Urinary bladder (tissue), 4 donors: ENCODE measurements around the gene AGRN. TPM values are rescaled to one million over a fixed set of nuclear protein-coding genes. Genes with fewer than 3 reads are reported as not detected.
A peak's percentile ranks its signal among the peaks of the same experiment; 100 is the strongest.
"Not testable (repeated sequence)": the region's sequence is repeated elsewhere in the genome, so short reads cannot be mapped to it uniquely, and the experiment has no call there.

Experiments
- DNase-seq: peaks from one replicate; pipeline ENCODE4 v3.0.0-alpha.2; 2015; ENCODE audit errors: extremely low spot score
- H3K27ac ChIP-seq: one replicate; pipeline ENCODE4 v1.5.1; 2013; ENCODE audit warnings: low read depth, mild to moderate bottlenecking, moderate library complexity
- H3K36me3 ChIP-seq: one replicate; pipeline ENCODE4 v1.6.1; 2013; ENCODE audit warnings: mild to moderate bottlenecking, moderate library complexity; ENCODE audit not compliant: insufficient read depth
- H3K4me1 ChIP-seq: one replicate; pipeline ENCODE4 v1.6.1; 2013; ENCODE audit warnings: mild to moderate bottlenecking, moderate library complexity; ENCODE audit not compliant: insufficient read depth
- H3K4me3 ChIP-seq: one replicate; pipeline ENCODE4 v1.5.1; 2013; ENCODE audit warnings: low read depth, low read length
- WGBS: extraction: QIAGEN DNeasy Blood & Tissue Kit; methylation state at CpG from one replicate; pipeline ENCODE4 v1.1.7; 2013; 5-methylcytosine and 5-hydroxymethylcytosine counted together
- polyA plus RNA-seq: library from polyadenylated mRNA; stranded (reverse); fragments of 200-250 nt; gene quantifications from one replicate; pipeline ENCODE4 v1.2.3, GENCODE V29; 2013
- total RNA-seq: library from RNA; depleted of rRNA; stranded (reverse); fragments of >200 nt; gene quantifications from one replicate; pipeline ENCODE4 v1.2.3, GENCODE V29; 2014
- donor health status: healthy with polysubstance abuse.
- donor health status: healthy.

Gene AGRN
- total and polyA plus RNA-seq, 2 donors = 38.7 to 43.3 TPM

DNA sequence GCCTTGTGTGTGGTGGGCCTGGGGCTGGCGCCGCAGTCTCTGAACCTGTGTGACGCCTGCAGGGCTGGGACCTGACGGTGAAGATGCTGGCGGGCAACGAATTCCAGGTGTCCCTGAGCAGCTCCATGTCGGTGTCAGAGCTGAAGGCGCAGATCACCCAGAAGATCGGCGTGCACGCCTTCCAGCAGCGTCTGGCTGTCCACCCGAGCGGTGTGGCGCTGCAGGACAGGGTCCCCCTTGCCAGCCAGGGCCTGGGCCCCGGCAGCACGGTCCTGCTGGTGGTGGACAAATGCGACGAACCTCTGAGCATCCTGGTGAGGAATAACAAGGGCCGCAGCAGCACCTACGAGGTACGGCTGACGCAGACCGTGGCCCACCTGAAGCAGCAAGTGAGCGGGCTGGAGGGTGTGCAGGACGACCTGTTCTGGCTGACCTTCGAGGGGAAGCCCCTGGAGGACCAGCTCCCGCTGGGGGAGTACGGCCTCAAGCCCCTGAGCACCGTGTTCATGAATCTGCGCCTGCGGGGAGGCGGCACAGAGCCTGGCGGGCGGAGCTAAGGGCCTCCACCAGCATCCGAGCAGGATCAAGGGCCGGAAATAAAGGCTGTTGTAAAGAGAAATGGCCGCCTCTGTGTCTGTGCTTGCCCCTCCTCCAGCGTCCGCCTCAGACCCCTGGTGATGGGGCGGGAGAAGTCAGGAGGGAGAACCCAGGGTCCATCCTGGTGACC, 5.8 kb upstream of the AGRN start:
- DNase-seq = no peak

DNA sequence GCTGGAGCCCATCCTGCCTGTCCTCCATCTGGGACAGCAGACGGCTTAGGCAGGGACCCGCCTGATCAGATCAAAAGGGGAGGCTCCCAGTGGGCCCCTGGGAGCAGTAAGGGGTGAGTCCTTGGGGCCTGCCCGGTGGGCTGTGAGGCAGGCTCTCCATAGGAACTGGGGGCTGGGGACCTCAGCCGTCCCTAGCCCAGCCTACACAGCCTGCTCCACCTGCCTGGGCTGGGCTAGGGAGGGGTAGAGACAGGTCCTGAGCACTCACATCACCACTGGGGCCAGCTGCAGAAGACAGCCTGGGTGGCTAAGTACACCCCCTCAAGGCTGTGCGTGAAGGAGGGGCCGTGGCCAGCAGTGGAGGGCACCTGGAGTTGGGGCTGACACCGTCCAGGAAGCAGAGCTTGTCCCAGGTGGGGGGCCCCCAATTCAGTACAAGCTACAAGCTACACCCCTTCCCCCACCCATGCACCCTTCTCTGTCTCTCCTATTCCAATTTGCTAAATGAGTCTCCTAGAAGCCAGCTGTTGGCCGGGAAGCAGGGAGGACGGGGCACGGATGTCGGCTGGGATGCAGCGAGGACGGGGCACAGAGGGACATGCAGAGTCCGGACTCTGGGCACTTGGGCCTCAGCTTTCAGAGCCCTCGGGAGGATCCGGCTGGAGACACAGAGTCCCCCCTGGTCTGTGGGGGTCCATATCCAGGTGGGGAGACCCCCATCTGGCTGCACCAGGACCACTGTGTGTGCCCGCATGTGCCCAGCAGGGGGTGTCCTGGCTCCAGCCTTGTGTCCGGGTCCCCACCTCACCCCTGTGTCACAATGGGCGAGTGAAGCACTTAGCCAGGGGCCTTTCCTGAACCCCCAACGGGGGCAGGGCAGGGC, 4.9 kb upstream of the AGRN start:
- Histone ChIP-seq H3K4me3 (no peak overlapping the region), H3K4me1 (no peaks in the 10 kb centered on the region), H3K36me3 (no peaks in the 10 kb centered on the region), H3K27ac (no peak overlapping the region)
- DNase-seq = no peak
- WGBS = 79% methylated on average over 20 of the region's 20 CpGs

More for the DNA sequence above, 5.8 kb upstream of the AGRN start:
- H3K4me3 ChIP-seq = peak overlapping the region; percentile 37
- no peaks in the 10 kb centered on the region for H3K4me1 ChIP-seq
- WGBS = 56% methylated on average over 41 of the region's 41 CpGs
- H3K27ac ChIP-seq = peak overlapping the region; percentile 14
- H3K36me3 ChIP-seq = no peaks in the 10 kb centered on the region

GRCh38 chr1:1017397-1018320, 2.3 kb upstream of the AGRN start:
- not testable (repeated sequence) for H3K4me1 ChIP-seq, H3K36me3 ChIP-seq, DNase-seq, H3K27ac ChIP-seq, H3K4me3 ChIP-seq
- 74% methylated on average over 17 of the region's 17 CpGs for WGBS

- H3K36me3 ChIP-seq = not testable (repeated sequence)
Observed at GRCh38 chr1:1018321-1018685, 1.6 kb upstream of the AGRN start.

GRCh38 chr1:1019122-1019999, 559 bp upstream of the AGRN start:
- H3K4me3 ChIP-seq = peak overlapping the region; percentile 80
- DNase-seq = no peak
- H3K27ac ChIP-seq = peak overlapping the region; percentile 76
- H3K4me1 ChIP-seq = no peaks in the 10 kb centered on the region
- WGBS = 2% methylated on average over 66 of the region's 91 CpGs
- H3K36me3 ChIP-seq = no peaks in the 10 kb centered on the region

More at GRCh38 chr1:1018321-1018685, 1.6 kb upstream of the AGRN start:
- not testable (repeated sequence) for H3K4me3 ChIP-seq, H3K27ac ChIP-seq, DNase-seq, H3K4me1 ChIP-seq
- WGBS = 93% methylated on average over 26 of the region's 26 CpGs

GRCh38 chr1:1020415-1021009, 592 bp downstream of the AGRN start:
- no peak for DNase-seq
- Histone ChIP-seq H3K36me3 (no peaks in the 10 kb centered on the region), H3K27ac (peak overlapping the region; percentile 69), H3K4me3 (peak overlapping the region; percentile 80), H3K4me1 (no peaks in the 10 kb centered on the region)
- under 1% methylated on average over 59 of the region's 59 CpGs for WGBS

GRCh38 chr1:1021010-1021919, 1.3 kb downstream of the AGRN start:
- 31% methylated on average over 33 of the region's 33 CpGs for WGBS

DNA sequence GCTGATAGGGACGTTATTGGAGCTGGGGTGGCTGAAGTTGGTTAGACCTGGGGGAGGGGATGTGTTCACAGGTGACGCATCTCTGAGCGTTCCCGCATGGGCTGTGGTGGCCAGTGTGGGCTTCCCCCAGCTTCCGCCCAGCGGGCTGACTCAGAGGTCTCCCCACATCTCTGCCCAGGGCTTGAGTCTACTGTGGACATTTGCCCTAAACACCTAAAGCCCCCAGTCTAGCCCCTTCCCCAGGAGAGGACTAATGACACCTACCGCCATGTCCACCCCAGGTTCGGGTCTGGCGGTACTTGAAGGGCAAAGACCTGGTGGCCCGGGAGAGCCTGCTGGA, 2.0 kb downstream of the AGRN start:
- no peak overlapping the region for H3K4me3 ChIP-seq

More at GRCh38 chr1:1021010-1021919, 1.3 kb downstream of the AGRN start:
- peak overlapping the region; percentile 80 for H3K4me3 ChIP-seq
- no peak overlapping the region for H3K27ac ChIP-seq
- H3K4me1 ChIP-seq = no peaks in the 10 kb centered on the region
- DNase-seq = no peak
- H3K36me3 ChIP-seq = no peaks in the 10 kb centered on the region

DNA sequence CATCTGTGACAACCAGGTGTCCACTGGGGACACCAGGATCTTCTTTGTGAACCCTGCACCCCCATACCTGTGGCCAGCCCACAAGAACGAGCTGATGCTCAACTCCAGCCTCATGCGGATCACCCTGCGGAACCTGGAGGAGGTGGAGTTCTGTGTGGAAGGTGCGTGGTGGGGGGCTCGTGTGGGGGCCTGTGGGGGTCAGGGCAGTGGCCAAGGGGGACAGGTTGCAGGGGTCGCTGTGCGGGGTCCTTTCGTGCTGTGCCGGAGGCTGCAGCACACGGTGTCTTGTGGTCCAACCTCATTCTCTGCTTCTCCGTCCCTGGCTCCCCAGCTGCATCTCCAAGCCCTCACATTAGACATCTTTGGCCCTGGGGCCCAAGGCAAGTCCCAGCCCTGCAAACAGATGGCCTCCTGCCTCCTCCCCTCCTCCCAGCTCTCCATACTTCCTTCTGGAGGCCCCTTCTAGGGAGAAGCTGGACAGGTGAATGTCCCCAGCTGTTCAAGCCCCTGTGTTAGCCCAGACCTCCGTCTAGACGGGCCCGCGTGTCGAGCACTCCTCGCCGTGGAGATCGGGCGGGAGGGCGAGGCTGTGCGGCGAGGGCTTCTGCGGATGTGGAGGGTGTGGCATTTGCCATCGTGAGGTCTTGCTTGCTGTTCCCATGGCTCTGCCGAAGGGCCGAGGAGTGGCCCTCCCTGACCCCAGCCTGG, 2.5 kb downstream of the AGRN start:
- Histone ChIP-seq H3K4me3 (no peak overlapping the region), H3K4me1 (no peaks in the 10 kb centered on the region), H3K36me3 (no peaks in the 10 kb centered on the region), H3K27ac (no peak overlapping the region)
- WGBS = 79% methylated on average over 27 of the region's 27 CpGs
- no peak for DNase-seq

More for the DNA sequence above, 2.0 kb downstream of the AGRN start:
- H3K27ac ChIP-seq = no peak overlapping the region
- no peaks in the 10 kb centered on the region for H3K36me3 ChIP-seq
- 94% methylated on average over 10 of the region's 10 CpGs for WGBS
- H3K4me1 ChIP-seq = no peaks in the 10 kb centered on the region
- no peak for DNase-seq

GRCh38 chr1:1023700-1024099, 3.8 kb downstream of the AGRN start:
- Histone ChIP-seq H3K4me3 (no peak overlapping the region), H3K4me1 (no peaks in the 10 kb centered on the region), H3K27ac (no peak overlapping the region), H3K36me3 (no peaks in the 10 kb centered on the region)
- WGBS = 71% methylated on average over 13 of the region's 13 CpGs
- DNase-seq = no peak

DNA sequence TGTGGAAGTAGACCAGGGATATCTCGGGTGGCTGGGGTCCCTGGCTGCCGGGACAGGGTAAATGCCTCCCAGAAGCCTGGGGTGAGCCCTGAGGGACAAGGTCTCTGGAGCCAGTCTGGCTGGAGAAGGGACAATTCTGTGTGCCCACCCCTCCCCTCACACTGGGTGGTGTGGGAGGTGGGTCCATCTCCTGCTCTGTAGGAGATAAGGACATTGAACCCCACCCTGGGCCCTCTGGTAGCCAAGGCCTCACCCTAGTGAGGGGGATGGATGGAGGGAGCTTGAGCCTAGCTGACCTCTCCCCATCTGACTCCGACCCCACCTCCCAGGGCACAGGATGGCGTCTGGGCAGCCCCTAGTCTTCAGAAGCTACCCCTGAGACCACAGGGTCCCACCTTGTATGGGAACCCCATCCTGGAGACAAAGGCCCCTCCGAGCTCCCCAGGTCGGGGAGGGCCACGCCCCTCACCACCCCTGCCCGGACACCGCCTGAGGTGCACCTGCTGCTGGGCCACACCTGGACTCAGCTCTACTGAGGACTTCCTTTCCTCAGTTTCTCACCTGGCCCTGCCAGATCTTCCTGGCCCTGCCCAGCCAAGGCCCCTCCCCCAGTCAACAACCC, 4.3 kb downstream of the AGRN start:
- WGBS = 88% methylated on average over 9 of the region's 9 CpGs
- Histone ChIP-seq H3K27ac (no peak overlapping the region), H3K4me3 (no peak overlapping the region), H3K4me1 (no peaks in the 10 kb centered on the region), H3K36me3 (no peaks in the 10 kb centered on the region)
- DNase-seq = no peak
